IMR-90 (cell line): ENCODE measurements around the gene NAA15. TPM values are rescaled to one million over a fixed set of nuclear protein-coding genes. Genes with fewer than 3 reads are reported as not detected.

Experiments
- ATAC-seq: fragments of 200-7000 bp; cut with Tn5 transposase; 2 replicates; pipeline ENCODE4 v1.9.1; 2020; ENCODE audit warnings: low read depth, mild to moderate bottlenecking, moderate library complexity
- BruUV-seq: library from RNA; stranded (reverse); fragments of 400-500 nt; replicated peaks from 2 replicates; lab custom pipeline; 2021; lab: Mats Ljungman, UMichigan
- CTCF ChIA-PET: fragments of 300-600 bp; formaldehyde crosslinking; extraction: SDS; loops from one replicate; lab custom pipeline; 2021; ENCODE audit warnings: antibody characterized with exemption; lab: Yijun Ruan, JAX
- POLR2A ChIA-PET: fragments of 300-600 bp; sonication (Branson Sonifier 250); formaldehyde crosslinking; loops from one replicate; lab custom pipeline; 2022; ENCODE audit warnings: antibody characterized with exemption; ENCODE audit not compliant: unreplicated experiment; lab: Charles Lee
- DNase-seq: peaks from one replicate; pipeline ENCODE4 v3.0.0; 2013
- H2AFZ ChIP-seq: replicated peaks from 2 replicates; pipeline ENCODE3; 2013; ENCODE audit warnings: low read length, mild to moderate bottlenecking; ENCODE audit not compliant: poor library complexity
- H2AK5ac ChIP-seq: 2 replicates; pipeline ENCODE4 v1.6.1; 2013; ENCODE audit warnings: low read depth, low read length, inconsistent platforms
- H2AK9ac ChIP-seq: replicated peaks from 2 replicates; pipeline ENCODE3; 2013; ENCODE audit warnings: mild to moderate bottlenecking, low read depth, low read length, moderate library complexity; ENCODE audit not compliant: poor library complexity
- H2BK120ac ChIP-seq: 2 replicates; pipeline ENCODE4 v1.6.1; 2013; ENCODE audit warnings: low read depth, low read length, inconsistent platforms
- H2BK15ac ChIP-seq: 3 replicates; pipeline ENCODE4 v1.6.1; 2013; ENCODE audit warnings: low read depth, low read length, inconsistent platforms
- H2BK20ac ChIP-seq: 2 replicates; pipeline ENCODE4 v1.6.1; 2013; ENCODE audit warnings: low read depth, mild to moderate bottlenecking, inconsistent platforms, low read length, moderate library complexity
- H2BK5ac ChIP-seq: 2 replicates; pipeline ENCODE4 v1.6.1; 2013; ENCODE audit warnings: mild to moderate bottlenecking, low read depth, low read length, inconsistent platforms; ENCODE audit not compliant: poor library complexity, severe bottlenecking
- H3K14ac ChIP-seq: replicated peaks from 2 replicates; pipeline ENCODE4 v1.6.1; 2013; ENCODE audit warnings: low read depth, low read length, inconsistent platforms
- H3K18ac ChIP-seq: 2 replicates; pipeline ENCODE4 v1.6.1; 2013; ENCODE audit warnings: low read depth, low read length, control low read depth
- H3K23ac ChIP-seq: 2 replicates; pipeline ENCODE4 v1.6.1; 2013; ENCODE audit warnings: low read depth, low read length, inconsistent platforms
- H3K27ac ChIP-seq: 2 replicates; pipeline ENCODE4 v1.5.1; 2013; ENCODE audit warnings: mild to moderate bottlenecking, control low read depth, low read length; ENCODE audit not compliant: insufficient read depth
- H3K27me3 ChIP-seq: 2 replicates; pipeline ENCODE4 v1.6.1; 2013; ENCODE audit warnings: low read length; ENCODE audit not compliant: control insufficient read depth, insufficient read depth
- H3K36me3 ChIP-seq: 2 replicates; pipeline ENCODE4 v1.6.1; 2013; ENCODE audit warnings: low read length, mixed read lengths; ENCODE audit not compliant: control insufficient read depth, insufficient read depth
- H3K4ac ChIP-seq: 2 replicates; pipeline ENCODE4 v1.6.1; 2013; ENCODE audit warnings: low read depth, low read length, inconsistent platforms
- H3K4me1 ChIP-seq: 2 replicates; pipeline ENCODE4 v1.6.1; 2013; ENCODE audit warnings: low read length, mixed read lengths; ENCODE audit not compliant: control insufficient read depth, insufficient read depth
- H3K4me2 ChIP-seq: 2 replicates; pipeline ENCODE4 v1.6.1; 2013; ENCODE audit warnings: low read depth, mild to moderate bottlenecking, control low read depth, low read length, moderate library complexity
- H3K4me3 ChIP-seq: 2 replicates; pipeline ENCODE4 v1.5.1; 2013; ENCODE audit warnings: low read depth, mild to moderate bottlenecking, control low read depth, low read length, moderate library complexity; ENCODE audit not compliant: insufficient read depth
- H3K56ac ChIP-seq: 2 replicates; pipeline ENCODE4 v1.6.1; 2013; ENCODE audit warnings: low read length, inconsistent platforms; ENCODE audit not compliant: insufficient read depth; ENCODE audit errors: extremely low read depth
- H3K79me1 ChIP-seq, 2 experiments: 2 replicates each; pipeline ENCODE4 v1.6.1; 2013; ENCODE audit warnings: low read length in 2 of 2, inconsistent platforms in 1 of 2, low read depth in 1 of 2
- H3K9ac ChIP-seq: 2 replicates; pipeline ENCODE4 v1.6.1; 2013; ENCODE audit warnings: low read depth, low read length, control low read depth
- H3K9me1 ChIP-seq: 2 replicates; pipeline ENCODE4 v1.6.1; 2013; ENCODE audit warnings: low read length, inconsistent platforms; ENCODE audit not compliant: insufficient read depth
- H3K9me3 ChIP-seq: 2 replicates; pipeline ENCODE4 v1.6.1; 2013; ENCODE audit warnings: low read length; ENCODE audit not compliant: control insufficient read depth, insufficient read depth
- H4K20me1 ChIP-seq: 2 replicates; pipeline ENCODE4 v1.6.1; 2013; ENCODE audit warnings: low read length, inconsistent platforms; ENCODE audit not compliant: insufficient read depth
- H4K5ac ChIP-seq: 2 replicates; pipeline ENCODE4 v1.6.1; 2013; ENCODE audit warnings: mild to moderate bottlenecking, low read depth, low read length, control low read depth
- H4K8ac ChIP-seq, 2 experiments: 2 replicates each; pipeline ENCODE4 v1.6.1; 2013; ENCODE audit warnings: low read depth in 2 of 2, low read length in 2 of 2, control low read depth in 1 of 2, inconsistent platforms in 1 of 2
- H4K91ac ChIP-seq: 2 replicates; pipeline ENCODE4 v1.6.1; 2013; ENCODE audit warnings: low read depth, low read length, inconsistent platforms; ENCODE audit not compliant: insufficient read depth
- CEBPB ChIP-seq: IDR thresholded peaks from 2 replicates; pipeline ENCODE4 v1.6.1; 2012; ENCODE audit warnings: low read depth, low read length, improper control_type of control experiment
- RFX5 ChIP-seq: IDR thresholded peaks from 2 replicates; pipeline ENCODE4 v1.8.0; 2012; ENCODE audit warnings: low read depth, mild to moderate bottlenecking, low read length, moderate library complexity
- WGBS, 2 experiments: methylation state at CpG; one replicate each; pipeline versions ENCODE4 v1.1.5 to v1.1.7; 2013; ENCODE audit warnings: missing lambda C conversion rate in 2 of 2; ENCODE audit not compliant: insufficient read length in 1 of 2; ENCODE audit errors: extremely low coverage in 2 of 2; 5-methylcytosine and 5-hydroxymethylcytosine counted together
- dilution Hi-C: fragments of 300-500 bp; cut with HindIII; formaldehyde crosslinking; loops from one replicate; pipeline ENCODE4 v1.14.3; 2018; ENCODE audit warnings: low sequenced_read_pairs; ENCODE audit not compliant: unreplicated experiment
- in situ Hi-C: fragments of 300-500 bp; cut with MboI; formaldehyde crosslinking; loops from 3 replicates; pipeline ENCODE4 v1.14.3; 2019; ENCODE audit warnings: low sequenced_read_pairs, inconsistent platforms, mixed read lengths
- intact Hi-C: fragments of 100-400 bp; cut with micrococcal nuclease; formaldehyde crosslinking; loops from 2 replicates; pipeline ENCODE4 v1.10.0; 2022
- polyA plus RNA-seq, 3 experiments: library from polyadenylated mRNA; depleted of rRNA; stranded (reverse); fragments of >200 nt; gene quantifications; 2 replicates each; pipeline ENCODE4 v1.2.3, GENCODE V29; 2012; ENCODE audit warnings: low replicate concordance in 1 of 3
- total RNA-seq: library from RNA; depleted of rRNA; stranded (reverse); fragments of >200 nt; gene quantifications from 2 replicates; pipeline ENCODE4 v1.2.3, GENCODE V29; 2012

The NAA15 gene
- total and polyA plus RNA-seq, 2 of the 4 experiments (the other 2 are of a cell fraction) = 11.0 to 43.4 TPM

DNA sequence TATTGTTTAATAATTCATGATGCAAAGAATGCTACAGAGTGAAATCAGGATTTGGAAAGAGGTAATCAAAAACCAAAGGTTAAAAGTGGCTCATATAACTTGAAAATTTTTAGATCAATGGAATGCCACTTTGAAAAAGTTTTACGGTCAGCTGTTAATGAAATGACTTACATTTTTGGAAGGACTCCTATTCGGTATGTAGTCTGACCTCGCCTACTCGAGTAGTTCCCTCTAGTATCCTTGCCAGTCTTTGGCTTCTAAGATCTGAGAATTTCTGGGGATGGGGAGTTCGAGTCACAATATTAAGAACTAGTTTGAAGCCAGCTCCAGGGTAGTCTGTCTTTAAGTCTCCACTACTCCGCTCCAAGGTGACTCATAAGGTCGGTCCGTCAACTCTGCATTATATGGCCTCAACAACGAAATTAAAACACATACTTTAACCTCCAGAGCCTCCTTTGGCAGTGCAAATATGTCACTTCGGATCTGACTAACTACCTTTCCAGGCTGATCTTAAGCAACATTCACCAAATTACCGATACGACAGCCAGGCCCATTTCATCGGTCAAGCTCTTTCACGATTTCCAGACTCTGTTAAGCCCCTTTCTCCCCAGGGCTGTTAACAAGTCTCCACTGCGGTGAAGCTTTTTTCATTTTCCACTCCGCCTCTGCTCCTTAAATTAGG lies 733 bp upstream of the NAA15 start:
- in situ Hi-C loops (no loop called here), dilution Hi-C loops (no loop called here), intact Hi-C loops (loop anchor here (5.0 kb wide), 1 partner anchor 218 kb away; no protein-coding TSS in a partner anchor)
- Histone ChIP-seq H3K14ac (peak overlapping the region; percentile 90), H3K4ac (peak overlapping the region; percentile 91), H3K23ac (peak overlapping the region; percentile 95), H3K27me3 (no peaks in the 10 kb centered on the region), H4K5ac (peak overlapping the region; percentile 67), H2BK20ac (peak overlapping the region; percentile 35; the same call in 1 of the 2 replicates), H3K56ac (peak overlapping the region; percentile 93), H3K27ac (peak overlapping the region; percentile 70), H3K9me3 (no peaks in the 10 kb centered on the region), H3K9ac (peak overlapping the region; percentile 89), H3K4me2 (peak overlapping the region; percentile 86), H4K20me1 (peaks cover 32% of the 10 kb centered on the region), H2BK5ac (peak overlapping the region; percentile 91), H3K4me1 (peaks cover 6% of the 10 kb centered on the region), H3K18ac (peak overlapping the region; percentile 82), H2BK120ac (peak overlapping the region; percentile 70), H2BK15ac (peak overlapping the region; percentile 25; the same call in 2 of the 3 replicates), H3K36me3 (0 out of 2 replicates have a peak, but pooled peaks cover 1% of the 10 kb centered on the region), H2AK5ac (peak overlapping the region; percentile 81), H2AFZ (peak overlapping the region; percentile 95), H3K4me3 (peak overlapping the region; percentile 75), H3K79me1 (peaks cover 10 to 35% of the 10 kb centered on the region in 2 experiments; a peak in 3 of 4 replicates), H2AK9ac (peak overlapping the region; percentile 56), H3K9me1 (0 out of 2 replicates have a peak, but pooled peaks cover 2% of the 10 kb centered on the region), H4K91ac (peak overlapping the region; percentile 59), H4K8ac (peak overlapping the region; percentile 66 to 91)
- TF ChIP-seq CEBPB (peak; percentile 21; the same call in 1 of the 2 replicates), RFX5 (no peak)
- ATAC-seq (peak; percentile 10), DNase-seq (peak; percentile 72)
- BruUV-seq = TSS peak; percentile 51
- POLR2A ChIA-PET = interaction anchor here (0.9 kb wide), 1 partner anchor 11 kb away, joined by 3 read pairs; no protein-coding TSS in a partner anchor
- CTCF ChIA-PET = interaction anchor here (0.7 to 1.6 kb wide), 4 partner anchors 16 to 100 kb away, joined by 3 to 4 read pairs (median 3); no protein-coding TSS in a partner anchor
- 1% methylated on average over 10 of the region's 16 CpGs; no CpG with 5 or more reads in 1 of the 2 experiments for WGBS, 2 experiments
